Natural killer cell (primary cell): ENCODE measurements around the gene VCL. TPM values are rescaled to one million over a fixed set of nuclear protein-coding genes. Genes with fewer than 3 reads are reported as not detected.
"Not testable (repeated sequence)": the region's sequence is repeated elsewhere in the genome, so short reads cannot be mapped to it uniquely, and the experiment has no call there.

Source experiments
- ATAC-seq, 3 donors: fragments of 150-1000 bp in 2 of 3; fragments of 200-7000 bp in 1 of 3; cut with Tn5 transposase; 1 replicate in 1 of 3; 2 replicates in 2 of 3; pipeline ENCODE4 v1.10.0; 2021; ENCODE audit warnings: mild to moderate bottlenecking in 2 of 3, moderate library complexity in 2 of 3
- DNase-seq, 2 donors: peaks; one replicate each; pipeline versions ENCODE4 v3.0.0 to v3.0.0-alpha.2; 2013 to 2021; ENCODE audit warnings: mixed read lengths in 1 of 2
- H3K27ac ChIP-seq: one replicate; pipeline ENCODE4 v1.5.1; 2013; ENCODE audit warnings: mild to moderate bottlenecking, low read length
- H3K27me3 ChIP-seq: one replicate; pipeline ENCODE4 v1.6.1; 2013; ENCODE audit warnings: low read length; ENCODE audit not compliant: control insufficient read depth, insufficient read depth
- H3K36me3 ChIP-seq: one replicate; pipeline ENCODE4 v1.6.1; 2013; ENCODE audit warnings: low read length; ENCODE audit not compliant: control insufficient read depth, insufficient read depth
- H3K4me1 ChIP-seq: one replicate; pipeline ENCODE4 v1.6.1; 2013; ENCODE audit warnings: low read length; ENCODE audit not compliant: control insufficient read depth, insufficient read depth
- H3K4me3 ChIP-seq: one replicate; pipeline ENCODE4 v1.5.1; 2013; ENCODE audit warnings: low read length
- H3K9me3 ChIP-seq: one replicate; pipeline ENCODE4 v1.6.1; 2013; ENCODE audit warnings: low read length; ENCODE audit not compliant: control insufficient read depth, insufficient read depth
- H3K27ac Mint-ChIP-seq, 2 donors: one replicate each; pipeline ENCODE4 v1.8.0; 2022; ENCODE audit warnings: mild to moderate bottlenecking in 2 of 2, mixed read lengths in 2 of 2, moderate library complexity in 1 of 2
- H3K27me3 Mint-ChIP-seq, 2 donors: one replicate each; pipeline ENCODE4 v1.8.0; 2022; ENCODE audit warnings: low read depth in 2 of 2, mixed read lengths in 2 of 2
- H3K36me3 Mint-ChIP-seq: one replicate; pipeline ENCODE4 v1.8.0; 2022; ENCODE audit warnings: mixed read lengths
- H3K4me1 Mint-ChIP-seq, 2 donors: one replicate each; pipeline ENCODE4 v1.8.0; 2022; ENCODE audit warnings: mixed read lengths in 2 of 2
- H3K4me3 Mint-ChIP-seq: one replicate; pipeline ENCODE4 v1.8.0; 2022; ENCODE audit warnings: mild to moderate bottlenecking, moderate library complexity, mixed read lengths
- H3K9me3 Mint-ChIP-seq, 2 donors: one replicate each; pipeline ENCODE4 v1.8.0; 2022; ENCODE audit warnings: mixed read lengths in 2 of 2
- WGBS: methylation state at CpG from one replicate; pipeline ENCODE4 v1.1.7; 2013; ENCODE audit warnings: missing lambda C conversion rate; ENCODE audit not compliant: insufficient coverage; 5-methylcytosine and 5-hydroxymethylcytosine counted together
- intact Hi-C: fragments of 100-400 bp; cut with micrococcal nuclease; formaldehyde crosslinking; loops from one replicate; pipeline ENCODE4 v1.14.2; 2022
- total RNA-seq, 4 donors: library from RNA; stranded (reverse); fragments of 120-200 nt in 1 of 4; gene quantifications; one replicate each; pipeline versions ENCODE4 v1.2.3 to v1.2.4, GENCODE V29; 2013 to 2022
- TF ChIP-seq, protein P1 (sequence below): fragments of 200-600 bp; IDR thresholded peaks from one replicate; pipeline ENCODE4 v1.8.0; 2022; ENCODE audit warnings: antibody characterized with exemption

VCL gene
- total RNA-seq, 3 donors from 2014 or later (not counting 1 experiment from before 2014, with no cell fraction given): 121 to 145 (median 122) TPM

- intact Hi-C loops: no loop called here
- 96% methylated on average over 2 of the region's 2 CpGs for WGBS
- Mint-ChIP-seq H3K27ac (no peak overlapping the region), H3K36me3 (no peaks in the 10 kb centered on the region), H3K27me3 (no peaks in the 10 kb centered on the region), H3K9me3 (no peaks in the 10 kb centered on the region), H3K4me3 (no peak overlapping the region), H3K4me1 (peaks cover 40 to 55% of the 10 kb centered on the region in 2 donors)
- H3K4me1 ChIP-seq: peaks cover 56% of the 10 kb centered on the region
- no peak overlapping the region for H3K4me3 ChIP-seq
- no peaks in the 10 kb centered on the region for H3K36me3 ChIP-seq
- DNase-seq: no peak
- H3K27ac ChIP-seq: no peak overlapping the region
- ATAC-seq: no peak
- TF ChIP-seq, protein P1, sequence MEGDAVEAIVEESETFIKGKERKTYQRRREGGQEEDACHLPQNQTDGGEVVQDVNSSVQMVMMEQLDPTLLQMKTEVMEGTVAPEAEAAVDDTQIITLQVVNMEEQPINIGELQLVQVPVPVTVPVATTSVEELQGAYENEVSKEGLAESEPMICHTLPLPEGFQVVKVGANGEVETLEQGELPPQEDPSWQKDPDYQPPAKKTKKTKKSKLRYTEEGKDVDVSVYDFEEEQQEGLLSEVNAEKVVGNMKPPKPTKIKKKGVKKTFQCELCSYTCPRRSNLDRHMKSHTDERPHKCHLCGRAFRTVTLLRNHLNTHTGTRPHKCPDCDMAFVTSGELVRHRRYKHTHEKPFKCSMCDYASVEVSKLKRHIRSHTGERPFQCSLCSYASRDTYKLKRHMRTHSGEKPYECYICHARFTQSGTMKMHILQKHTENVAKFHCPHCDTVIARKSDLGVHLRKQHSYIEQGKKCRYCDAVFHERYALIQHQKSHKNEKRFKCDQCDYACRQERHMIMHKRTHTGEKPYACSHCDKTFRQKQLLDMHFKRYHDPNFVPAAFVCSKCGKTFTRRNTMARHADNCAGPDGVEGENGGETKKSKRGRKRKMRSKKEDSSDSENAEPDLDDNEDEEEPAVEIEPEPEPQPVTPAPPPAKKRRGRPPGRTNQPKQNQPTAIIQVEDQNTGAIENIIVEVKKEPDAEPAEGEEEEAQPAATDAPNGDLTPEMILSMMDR: no peak
- H3K9me3 ChIP-seq: no peaks in the 10 kb centered on the region
- H3K27me3 ChIP-seq: no peaks in the 10 kb centered on the region
Observed at GRCh38 chr10:73964743-73965142, 33.2 kb upstream of the VCL start.

- H3K36me3 Mint-ChIP-seq, H3K27ac Mint-ChIP-seq, H3K4me3 ChIP-seq, H3K9me3 Mint-ChIP-seq, ATAC-seq, H3K27ac ChIP-seq, H3K4me3 Mint-ChIP-seq, H3K27me3 Mint-ChIP-seq, DNase-seq, H3K27me3 ChIP-seq, intact Hi-C loops, H3K36me3 ChIP-seq, H3K9me3 ChIP-seq: not testable (repeated sequence)
- WGBS: 95% methylated on average over 12 of the region's 12 CpGs
- H3K4me1 Mint-ChIP-seq: peaks cover 38 to 52% of the 10 kb centered on the region in 2 donors
- H3K4me1 ChIP-seq: peaks cover 50% of the 10 kb centered on the region
Observed at GRCh38 chr10:73965267-73965889, 32.5 kb upstream of the VCL start.

DNA sequence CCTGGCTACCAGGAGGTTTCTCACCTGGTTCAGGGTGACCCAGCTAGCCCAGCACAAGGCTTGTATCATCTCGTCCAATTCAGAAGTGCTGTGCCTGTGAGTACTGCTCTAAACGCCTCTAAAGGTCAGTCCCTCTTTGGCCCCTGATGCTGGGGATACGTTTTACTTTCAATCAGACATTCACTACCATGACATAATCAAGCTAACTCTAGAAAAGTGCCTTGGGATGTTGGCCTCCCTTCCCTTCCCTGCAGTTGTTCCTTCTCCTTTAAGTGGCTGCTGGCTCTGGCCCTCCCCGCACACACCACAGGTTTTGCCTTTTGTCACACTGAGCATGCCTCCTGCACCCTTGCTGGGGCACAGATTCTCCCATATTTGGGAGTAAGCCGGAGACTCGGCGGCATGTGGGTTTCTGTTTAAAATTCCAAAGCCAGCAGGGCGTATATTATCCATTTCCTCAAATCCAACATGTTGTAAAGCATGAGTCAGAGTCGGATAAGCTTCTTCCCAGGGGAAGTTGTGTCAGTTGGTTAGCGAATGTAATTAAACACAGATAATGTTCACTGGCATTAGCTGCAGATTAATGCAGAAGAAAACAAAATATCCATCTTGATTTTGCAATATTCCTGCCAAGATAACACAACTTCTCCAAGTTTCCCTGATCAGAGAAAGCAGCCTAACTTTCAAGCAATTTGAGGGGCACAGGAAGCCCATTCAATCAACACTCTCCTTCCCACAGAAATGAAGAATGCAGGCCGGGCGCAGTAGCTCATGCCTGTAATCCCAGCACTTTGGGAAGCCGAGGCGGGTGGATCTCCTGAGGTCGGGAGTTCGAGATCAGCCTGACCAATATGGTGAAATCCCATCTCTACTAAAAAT lies 31.8 kb upstream of the VCL start:
- Mint-ChIP-seq H3K4me1 (peaks cover 30 to 45% of the 10 kb centered on the region in 2 donors), H3K4me3 (no peak overlapping the region), H3K36me3 (no peaks in the 10 kb centered on the region), H3K27ac (no peak overlapping the region), H3K27me3 (no peaks in the 10 kb centered on the region), H3K9me3 (no peaks in the 10 kb centered on the region)
- H3K4me1 ChIP-seq: peaks cover 45% of the 10 kb centered on the region
- ATAC-seq (no peak), DNase-seq (no peak)
- intact Hi-C loops: no loop called here
- H3K27me3 ChIP-seq: no peaks in the 10 kb centered on the region
- H3K4me3 ChIP-seq: no peak overlapping the region
- 93% methylated on average over 14 of the region's 16 CpGs for WGBS
- no peak overlapping the region for H3K27ac ChIP-seq
- TF ChIP-seq, protein P1: no peak
- H3K36me3 ChIP-seq: no peaks in the 10 kb centered on the region
- H3K9me3 ChIP-seq: no peaks in the 10 kb centered on the region

- H3K4me3 ChIP-seq: no peak overlapping the region
- TF ChIP-seq, protein P1: no peak
- H3K27ac ChIP-seq: no peak overlapping the region
- no peak overlapping the region for H3K4me3 Mint-ChIP-seq
- H3K4me1 ChIP-seq: peaks cover 44% of the 10 kb centered on the region
- no peaks in the 10 kb centered on the region for H3K27me3 ChIP-seq
- WGBS: 91% methylated on average over 4 of the region's 4 CpGs
- no peaks in the 10 kb centered on the region for H3K36me3 Mint-ChIP-seq
- DNase-seq (no peak), ATAC-seq (no peak)
- no peaks in the 10 kb centered on the region for H3K36me3 ChIP-seq
- no peaks in the 10 kb centered on the region for H3K9me3 Mint-ChIP-seq
- H3K27ac Mint-ChIP-seq: no peak overlapping the region
- intact Hi-C loops: no loop called here
- no peaks in the 10 kb centered on the region for H3K27me3 Mint-ChIP-seq
- peaks cover 27 to 41% of the 10 kb centered on the region in 2 donors for H3K4me1 Mint-ChIP-seq
- no peaks in the 10 kb centered on the region for H3K9me3 ChIP-seq
Observed at GRCh38 chr10:73967022-73967429, 30.9 kb upstream of the VCL start.
